Panc1 (cell line): ENCODE results near the gene DIP2C. TPM values are rescaled to one million over a fixed set of nuclear protein-coding genes. Genes with fewer than 3 reads are reported as not detected.

Experiments
- ATAC-seq: fragments of 200-7000 bp; cut with Tn5 transposase; 2 replicates; pipeline ENCODE4 v1.9.1; 2020; ENCODE audit warnings: mild to moderate bottlenecking, moderate library complexity
- BruUV-seq: library from RNA; stranded (reverse); fragments of 400-500 nt; replicated peaks from 2 replicates; lab custom pipeline; 2021; lab: Mats Ljungman, UMichigan
- CTCF ChIA-PET: fragments of 300-600 bp; sonication (Branson Sonifier 250); formaldehyde crosslinking; loops from one replicate; lab custom pipeline; 2022; ENCODE audit warnings: antibody characterized with exemption; lab: Charles Lee
- POLR2A ChIA-PET: fragments of 300-600 bp; sonication (Branson Sonifier 250); formaldehyde crosslinking; loops from one replicate; lab custom pipeline; 2022; ENCODE audit warnings: antibody characterized with exemption; lab: Charles Lee
- DNase-seq: peaks from one replicate; pipeline ENCODE4 v3.0.0-alpha.2; 2010; ENCODE audit warnings: low read depth, low spot score
- H3K27ac ChIP-seq: 2 replicates; pipeline ENCODE4 v1.5.1; 2011; ENCODE audit warnings: mild to moderate bottlenecking, low read length, inconsistent platforms
- H3K27me3 ChIP-seq: fragments of 200-500 bp; sonication (Bioruptor generic); 2 replicates; pipeline ENCODE4 v1.6.0; 2014; ENCODE audit warnings: low read length, inconsistent platforms; ENCODE audit not compliant: control insufficient read depth, insufficient read depth
- H3K36me3 ChIP-seq: fragments of 200-500 bp; sonication (Bioruptor generic); 2 replicates; pipeline ENCODE4 v1.5.1; 2014; ENCODE audit warnings: inconsistent platforms, mild to moderate bottlenecking, low read length, moderate library complexity; ENCODE audit not compliant: control insufficient read depth, insufficient read depth
- H3K4me1 ChIP-seq: 2 replicates; pipeline ENCODE4 v1.5.1; 2011; ENCODE audit warnings: inconsistent platforms, mild to moderate bottlenecking, low read length, moderate library complexity; ENCODE audit not compliant: control insufficient read depth, insufficient read depth
- H3K4me3 ChIP-seq, 2 experiments: 2 replicates each; pipeline ENCODE4 v1.5.1; 2011 to 2012; ENCODE audit warnings: low read depth in 2 of 2, low read length in 2 of 2, mild to moderate bottlenecking in 2 of 2, inconsistent platforms in 1 of 2, moderate library complexity in 1 of 2
- H3K9me3 ChIP-seq: fragments of 200-500 bp; sonication (Bioruptor generic); 2 replicates; pipeline ENCODE4 v1.5.1; 2014; ENCODE audit warnings: low read depth, mild to moderate bottlenecking, inconsistent platforms, low read length, moderate library complexity; ENCODE audit not compliant: control insufficient read depth, insufficient read depth
- POLR2AphosphoS5 ChIP-seq: IDR thresholded peaks from 2 replicates; pipeline ENCODE4 v1.6.1; 2012; ENCODE audit warnings: mild to moderate bottlenecking, low read depth, low read length, moderate library complexity
- REST ChIP-seq, 2 experiments: IDR thresholded peaks; 2 replicates each; pipeline ENCODE4 v1.6.1; 2011 to 2012; ENCODE audit warnings: low read depth in 2 of 2, control low read depth in 1 of 2, low read length in 1 of 2, mild to moderate bottlenecking in 1 of 2, moderate library complexity in 1 of 2; ENCODE audit not compliant: insufficient read depth in 1 of 2
- SIN3A ChIP-seq: IDR thresholded peaks from 2 replicates; pipeline ENCODE4 v1.6.1; 2012; ENCODE audit warnings: low read depth, mild to moderate bottlenecking, low read length, moderate library complexity, borderline replicate concordance; ENCODE audit not compliant: insufficient read depth
- TCF7L2 ChIP-seq: IDR thresholded peaks from 2 replicates; pipeline ENCODE4 v1.6.1; 2011; ENCODE audit warnings: mild to moderate bottlenecking, low read depth, low read length, inconsistent platforms
- in situ Hi-C: cut with HindIII; loops from 2 replicates; pipeline ENCODE4 v1.10.0; 2016; ENCODE audit warnings: low sequenced_read_pairs, low pct_unique_long_range_greater_than_20kb
- intact Hi-C: fragments of 100-400 bp; cut with micrococcal nuclease; formaldehyde crosslinking; loops from one replicate; pipeline ENCODE4 v1.10.0; 2022; ENCODE audit not compliant: unreplicated experiment
- total RNA-seq: library from RNA; stranded (reverse); gene quantifications from one replicate; pipeline ENCODE4 v1.2.1, GENCODE V29; 2021; ENCODE audit not compliant: unreplicated experiment
- TF ChIP-seq, protein P1 (sequence below): fragments of 450-650 bp; IDR thresholded peaks from 2 replicates; pipeline ENCODE4 v1.5.1; 2017; ENCODE audit warnings: mild to moderate bottlenecking

Gene DIP2C
- total RNA-seq, 1 experiment from 2014 or later: 13.2 TPM

DNA sequence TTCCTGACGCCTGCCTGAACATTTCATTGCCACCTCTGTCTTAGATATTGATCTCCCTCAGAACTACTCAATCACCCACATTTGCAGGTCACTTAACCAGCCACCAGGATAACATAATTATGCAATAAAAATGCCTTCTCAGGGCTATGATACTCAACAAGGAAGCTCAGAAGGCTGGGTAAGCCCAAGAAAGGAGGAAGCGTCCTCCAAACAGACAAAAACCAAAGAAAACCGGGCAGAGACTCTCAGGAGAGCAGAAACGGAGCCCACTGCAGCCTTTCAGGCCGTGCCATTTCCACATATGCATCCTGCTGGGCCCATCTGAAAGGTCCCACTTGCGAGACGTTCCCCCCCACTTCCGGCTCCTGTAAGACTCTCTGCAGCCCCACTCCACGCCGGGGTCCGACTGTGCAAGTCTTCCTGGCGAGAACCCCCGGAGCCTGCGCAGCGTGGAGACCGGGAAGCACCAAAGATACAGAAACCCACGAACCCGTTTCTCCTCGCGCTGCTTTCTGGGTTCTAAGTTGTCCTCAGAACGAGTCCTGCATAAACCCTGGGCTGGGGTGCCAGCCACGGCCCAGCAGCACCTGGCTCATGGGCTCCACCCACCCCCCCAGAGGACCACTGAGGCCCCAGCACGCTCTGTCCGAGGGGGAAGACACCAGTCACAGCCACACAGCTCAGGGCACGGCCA lies 83.7 kb downstream of the DIP2C start:
- Histone ChIP-seq H3K36me3 (no peaks in the 10 kb centered on the region), H3K27me3 (no peaks in the 10 kb centered on the region), H3K27ac (no peak overlapping the region), H3K4me3 (no peak overlapping the region), H3K9me3 (no peaks in the 10 kb centered on the region), H3K4me1 (no peaks in the 10 kb centered on the region)
- TF ChIP-seq TCF7L2 (no peak), REST (IDR thresholded peaks at IDR 0.05; ENCODE audit: insufficient read depth in 1 of 2, low read depth in 2 of 2, low read length in 1 of 2) (no peak), SIN3A (no peak)
- TF ChIP-seq, protein P1, sequence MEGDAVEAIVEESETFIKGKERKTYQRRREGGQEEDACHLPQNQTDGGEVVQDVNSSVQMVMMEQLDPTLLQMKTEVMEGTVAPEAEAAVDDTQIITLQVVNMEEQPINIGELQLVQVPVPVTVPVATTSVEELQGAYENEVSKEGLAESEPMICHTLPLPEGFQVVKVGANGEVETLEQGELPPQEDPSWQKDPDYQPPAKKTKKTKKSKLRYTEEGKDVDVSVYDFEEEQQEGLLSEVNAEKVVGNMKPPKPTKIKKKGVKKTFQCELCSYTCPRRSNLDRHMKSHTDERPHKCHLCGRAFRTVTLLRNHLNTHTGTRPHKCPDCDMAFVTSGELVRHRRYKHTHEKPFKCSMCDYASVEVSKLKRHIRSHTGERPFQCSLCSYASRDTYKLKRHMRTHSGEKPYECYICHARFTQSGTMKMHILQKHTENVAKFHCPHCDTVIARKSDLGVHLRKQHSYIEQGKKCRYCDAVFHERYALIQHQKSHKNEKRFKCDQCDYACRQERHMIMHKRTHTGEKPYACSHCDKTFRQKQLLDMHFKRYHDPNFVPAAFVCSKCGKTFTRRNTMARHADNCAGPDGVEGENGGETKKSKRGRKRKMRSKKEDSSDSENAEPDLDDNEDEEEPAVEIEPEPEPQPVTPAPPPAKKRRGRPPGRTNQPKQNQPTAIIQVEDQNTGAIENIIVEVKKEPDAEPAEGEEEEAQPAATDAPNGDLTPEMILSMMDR: no peak
- intact Hi-C loops: no loop called here
- POLR2A ChIA-PET: no interaction called here
- BruUV-seq: no TSS peak
- ATAC-seq (no peak), DNase-seq (no peak)
- CTCF ChIA-PET: no interaction called here
- in situ Hi-C loops: no loop called here

- Histone ChIP-seq H3K27me3 (no peaks in the 10 kb centered on the region), H3K36me3 (no peaks in the 10 kb centered on the region), H3K9me3 (no peaks in the 10 kb centered on the region), H3K4me3 (no peak overlapping the region), H3K4me1 (no peaks in the 10 kb centered on the region), H3K27ac (no peak overlapping the region)
- no peak for ATAC-seq
- TF ChIP-seq POLR2AphosphoS5 (no peak), TCF7L2 (no peak), SIN3A (no peak), REST (IDR thresholded peaks at IDR 0.05; ENCODE audit: insufficient read depth in 1 of 2, low read depth in 2 of 2, low read length in 1 of 2) (no peak)
- TF ChIP-seq, protein P1: no peak
- no peak for DNase-seq
- BruUV-seq: no TSS peak
- intact Hi-C loops: no loop called here
- CTCF ChIA-PET: no interaction called here
- in situ Hi-C loops: no loop called here
- POLR2A ChIA-PET: no interaction called here
These were observed 84.5 kb downstream of the DIP2C start for GRCh38 chr10:604716-605631.
